Measurements from ENCODE around the gene PLEKHG7. TPM values are rescaled to one million over a fixed set of nuclear protein-coding genes. Genes with fewer than 3 reads are reported as not detected.

PLEKHG7 gene
- total and polyA plus RNA-seq, 9 of the 15 experiments (the other 6 are each of a cell fraction or from before 2014, with no cell fraction given) = 0.03 TPM; not detected in 8

DNA sequence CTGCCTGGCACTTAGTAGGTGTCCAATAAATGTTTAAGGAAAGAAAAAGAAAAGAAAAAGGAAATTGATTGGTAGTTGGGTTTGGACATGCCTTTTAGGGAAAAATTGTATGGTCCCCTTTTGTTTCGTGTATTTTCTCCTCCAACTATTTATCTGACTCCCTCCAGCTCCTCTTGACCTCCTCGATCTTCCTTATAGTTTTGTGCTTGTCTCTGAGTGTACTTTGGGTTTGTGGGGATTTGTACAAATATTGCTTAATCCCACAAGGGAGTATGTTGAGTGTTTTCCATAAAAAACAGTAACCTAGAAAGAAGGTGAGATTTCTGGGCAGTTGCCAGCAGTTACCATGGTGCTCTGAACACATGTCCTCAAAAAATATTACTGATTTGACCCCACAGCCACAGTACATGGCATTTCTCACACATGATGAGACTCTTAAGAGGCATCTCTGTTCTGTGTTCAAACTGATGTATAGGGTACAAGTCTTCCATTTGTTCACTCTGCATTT is 15.7 kb downstream of the PLEKHG7 start:
- ATAC-seq = no peak
- no peak overlapping the region for H3K27ac ChIP-seq (ENCODE audit: extremely low read depth, low read depth, low read length)
- no peak overlapping the region for H2AFZ ChIP-seq (ENCODE audit: low read depth, low read length)
- WGBS (ENCODE audit: insufficient coverage, low coverage, missing lambda C conversion rate) = 6% methylated on average over 2 of the region's 2 CpGs
- no peaks in the 10 kb centered on the region for H3K79me2 ChIP-seq (ENCODE audit: control insufficient read depth, insufficient read depth, low read length)
- H3K9ac ChIP-seq (ENCODE audit: insufficient read depth in 1 of 2, low read depth in 2 of 2, low read length in 2 of 2) = no peak overlapping the region
- H4K20me1 ChIP-seq (replicated peaks; ENCODE audit: control insufficient read depth, insufficient read depth, low read length) = no peaks in the 10 kb centered on the region
- no peaks in the 10 kb centered on the region; a peak in 1 of 5 replicates for H3K4me1 ChIP-seq (replicated peaks in 1 of 2; ENCODE audit: control insufficient read depth in 2 of 2, insufficient read depth in 2 of 2, low read length in 2 of 2)
- no peak overlapping the region for H3K4me2 ChIP-seq (ENCODE audit: insufficient read depth, low read length)
- no peaks in the 10 kb centered on the region for H3K9me1 ChIP-seq (ENCODE audit: control insufficient read depth, insufficient read depth, low read length)
- intact Hi-C loops (cut with micrococcal nuclease) = no loop called here
- ChIA-PET POLR2A (no interaction called here), CTCF (ENCODE audit: low intra/inter-chr PET ratio) (no interaction called here)
- no peak overlapping the region for H3K4me3 ChIP-seq
- H3K36me3 ChIP-seq (ENCODE audit: control insufficient read depth, insufficient read depth, low read length) = no peaks in the 10 kb centered on the region
- no TSS peak for BruUV-seq (replicated peaks)
- in situ Hi-C loops (cut with MboI) = no loop called here
- FAIRE-seq = no peak
- H3K27me3 ChIP-seq (ENCODE audit: control insufficient read depth in 2 of 2, insufficient read depth in 2 of 2, low read length in 2 of 2) = peaks cover 6 to 10% of the 10 kb centered on the region in 2 experiments; a peak in 4 of 5 replicates
- no peaks in the 10 kb centered on the region for H3K9me3 ChIP-seq (replicated peaks; ENCODE audit: control insufficient read depth, insufficient read depth, low read depth, low read length)
- DNase-seq (ENCODE audit: extremely low read depth in 1 of 4, low spot score in 3 of 4) = no peak
- TF ChIP-seq E2F8 (IDR thresholded peaks at IDR 0.05; ENCODE audit: low read depth, partially characterized antibody) (no peak), RBFOX2 (IDR thresholded peaks at IDR 0.05; ENCODE audit: low read depth, low read length) (no peak), KLF10 (CRISPR knock-in tag; IDR thresholded peaks at IDR 0.05) (no peak), HNRNPL (IDR thresholded peaks at IDR 0.05; ENCODE audit: low read depth, low read length) (no peak), ADNP (tag; IDR thresholded peaks at IDR 0.05) (no peak), ZNF609 (CRISPR knock-in tag; IDR thresholded peaks at IDR 0.05; ENCODE audit: borderline replicate concordance) (no peak), TRIM24 (IDR thresholded peaks at IDR 0.05) (no peak), IRF9 (tag; IDR thresholded peaks at IDR 0.05) (no peak), ZNF785 (CRISPR knock-in tag; IDR thresholded peaks at IDR 0.05) (no peak), HDGF (IDR thresholded peaks at IDR 0.05) (no peak), ZBTB17 (CRISPR knock-in tag; IDR thresholded peaks at IDR 0.05) (no peak), NELFE (IDR thresholded peaks at IDR 0.05; ENCODE audit: insufficient read depth, insufficient read length) (no peak), CC2D1A (IDR thresholded peaks at IDR 0.05) (no peak)
- TF ChIP-seq, protein P1, sequence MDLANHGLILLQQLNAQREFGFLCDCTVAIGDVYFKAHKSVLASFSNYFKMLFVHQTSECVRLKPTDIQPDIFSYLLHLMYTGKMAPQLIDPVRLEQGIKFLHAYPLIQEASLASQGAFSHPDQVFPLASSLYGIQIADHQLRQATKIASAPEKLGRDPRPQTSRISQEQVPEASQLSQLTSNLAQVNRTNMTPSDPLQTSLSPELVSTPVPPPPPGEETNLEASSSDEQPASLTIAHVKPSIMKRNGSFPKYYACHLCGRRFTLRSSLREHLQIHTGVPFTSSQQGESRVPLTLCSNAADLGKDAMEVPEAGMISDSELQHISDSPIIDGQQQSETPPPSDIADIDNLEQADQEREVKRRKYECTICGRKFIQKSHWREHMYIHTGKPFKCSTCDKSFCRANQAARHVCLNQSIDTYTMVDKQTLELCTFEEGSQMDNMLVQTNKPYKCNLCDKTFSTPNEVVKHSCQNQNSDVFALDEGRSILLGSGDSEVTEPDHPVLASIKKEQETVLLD (IDR thresholded peaks at IDR 0.05) = no peak
